Thyroid gland (tissue), 4 donors: ENCODE measurements around the gene PRODH2.

ENCODE experiments used
- CTCF ChIP-seq, 6 experiments: fragments of 200-600 bp in 3 of 6; fragments of 450-650 bp in 3 of 6; sonication (generic) in 3 of 6; IDR thresholded peaks; one replicate each; pipeline ENCODE4 v1.5.1; 2016 to 2019; ENCODE audit warnings: antibody characterized with exemption in 6 of 6, mild to moderate bottlenecking in 2 of 6, inconsistent platforms in 1 of 6, moderate library complexity in 1 of 6
- POLR2A ChIP-seq, 2 donors: fragments of 450-650 bp; IDR thresholded peaks; one replicate each; pipeline ENCODE4 v1.6.1; 2017; ENCODE audit warnings: antibody characterized with exemption in 2 of 2, mild to moderate bottlenecking in 2 of 2, moderate library complexity in 1 of 2

GRCh38 chr19:35842666-35843272, 30.1 kb upstream of the PRODH2 start:
- TF ChIP-seq POLR2A (IDR thresholded peaks at IDR 0.05): no peak
- no peak for TF ChIP-seq CTCF (IDR thresholded peaks at IDR 0.05)
